GM13977 (cell line): ENCODE measurements around the gene TYW5.

ENCODE experiments used
- DNase-seq: peaks from one replicate; pipeline ENCODE4 v3.0.0; 2012; ENCODE audit warnings: low spot score
- in situ Hi-C: fragments of 300-500 bp; cut with MboI; formaldehyde crosslinking; loops from one replicate; pipeline ENCODE4 v1.12.0; 2022; ENCODE audit warnings: low sequenced_read_pairs, low pct_unique_long_range_greater_than_20kb, mixed read lengths, inconsistent platforms; ENCODE audit not compliant: unreplicated experiment
- TF ChIP-seq, protein P1 (sequence below): IDR thresholded peaks from 2 replicates; pipeline ENCODE4 v1.5.1; 2012; ENCODE audit warnings: mild to moderate bottlenecking, control low read depth; ENCODE audit not compliant: insufficient read depth; ENCODE audit errors: extremely low read depth, missing control alignments

TYW5 gene

DNA sequence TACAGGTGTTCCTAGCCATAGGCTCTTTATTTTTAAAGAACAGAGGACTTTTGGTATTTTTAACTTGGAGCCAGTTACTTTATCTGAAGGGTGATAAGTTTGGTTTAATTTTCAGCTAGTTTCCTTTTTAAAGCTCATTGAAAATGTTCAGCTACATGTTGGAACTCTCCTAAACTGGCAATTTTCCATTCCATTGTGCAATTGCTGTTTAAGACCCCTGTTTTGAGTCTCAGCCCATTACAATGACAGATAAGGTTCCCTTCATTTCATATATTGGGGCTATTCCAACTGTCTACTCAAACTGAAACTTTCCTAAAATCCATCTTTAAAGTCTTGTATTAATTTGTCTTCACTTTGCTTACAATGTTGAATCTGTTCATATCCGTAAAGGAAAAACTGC lies 11.7 kb upstream of the TYW5 start:
- no peak for DNase-seq
- TF ChIP-seq, protein P1, sequence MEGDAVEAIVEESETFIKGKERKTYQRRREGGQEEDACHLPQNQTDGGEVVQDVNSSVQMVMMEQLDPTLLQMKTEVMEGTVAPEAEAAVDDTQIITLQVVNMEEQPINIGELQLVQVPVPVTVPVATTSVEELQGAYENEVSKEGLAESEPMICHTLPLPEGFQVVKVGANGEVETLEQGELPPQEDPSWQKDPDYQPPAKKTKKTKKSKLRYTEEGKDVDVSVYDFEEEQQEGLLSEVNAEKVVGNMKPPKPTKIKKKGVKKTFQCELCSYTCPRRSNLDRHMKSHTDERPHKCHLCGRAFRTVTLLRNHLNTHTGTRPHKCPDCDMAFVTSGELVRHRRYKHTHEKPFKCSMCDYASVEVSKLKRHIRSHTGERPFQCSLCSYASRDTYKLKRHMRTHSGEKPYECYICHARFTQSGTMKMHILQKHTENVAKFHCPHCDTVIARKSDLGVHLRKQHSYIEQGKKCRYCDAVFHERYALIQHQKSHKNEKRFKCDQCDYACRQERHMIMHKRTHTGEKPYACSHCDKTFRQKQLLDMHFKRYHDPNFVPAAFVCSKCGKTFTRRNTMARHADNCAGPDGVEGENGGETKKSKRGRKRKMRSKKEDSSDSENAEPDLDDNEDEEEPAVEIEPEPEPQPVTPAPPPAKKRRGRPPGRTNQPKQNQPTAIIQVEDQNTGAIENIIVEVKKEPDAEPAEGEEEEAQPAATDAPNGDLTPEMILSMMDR: no peak
- in situ Hi-C loops: no loop called here

GRCh38 chr2:199966405-199966804 lies 11.1 kb upstream of the TYW5 start:
- DNase-seq: no peak
- TF ChIP-seq, protein P1: no peak
- in situ Hi-C loops: no loop called here

DNA sequence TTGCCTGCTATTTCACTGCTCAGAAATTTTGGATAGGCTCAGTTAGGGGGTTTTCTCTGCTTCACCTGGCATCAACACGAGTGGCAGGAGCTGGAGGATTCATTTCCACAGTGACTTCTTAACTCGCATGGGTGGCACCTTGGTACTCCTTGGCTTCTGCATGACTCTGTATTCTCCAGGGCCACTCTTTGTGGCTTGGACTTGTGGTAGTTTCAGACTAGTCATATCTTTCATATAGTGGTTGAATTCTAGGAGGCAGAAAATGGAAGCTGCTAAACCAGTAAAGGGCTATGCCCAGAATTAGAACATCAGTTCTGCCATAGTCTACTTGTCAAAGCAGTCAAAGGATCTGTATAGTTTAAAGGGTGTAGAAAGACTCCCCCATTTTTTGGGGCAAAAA lies 6.9 kb upstream of the TYW5 start:
- in situ Hi-C loops: no loop called here
- TF ChIP-seq, protein P1: no peak
- no peak for DNase-seq

DNA sequence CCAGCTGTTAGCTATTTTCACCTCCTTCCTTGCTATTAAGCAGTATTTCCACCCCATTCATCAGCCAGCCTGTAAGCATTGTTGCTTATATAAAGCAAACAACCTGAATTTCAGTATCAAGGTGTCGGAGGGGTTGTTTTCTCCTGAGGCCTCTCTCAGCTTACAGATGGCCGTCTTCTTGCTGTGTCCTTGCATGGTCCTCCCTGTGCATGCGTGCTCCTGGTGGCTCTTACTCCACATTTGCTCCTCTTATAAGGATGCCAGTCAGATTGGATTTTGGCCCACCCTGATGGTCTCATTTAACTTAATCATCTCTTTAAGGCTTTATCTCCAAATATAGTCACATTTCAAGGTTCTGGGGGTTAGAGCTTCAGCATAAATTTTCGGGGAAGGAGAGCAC lies 2.7 kb upstream of the TYW5 start:
- in situ Hi-C loops: no loop called here
- DNase-seq: no peak

DNA sequence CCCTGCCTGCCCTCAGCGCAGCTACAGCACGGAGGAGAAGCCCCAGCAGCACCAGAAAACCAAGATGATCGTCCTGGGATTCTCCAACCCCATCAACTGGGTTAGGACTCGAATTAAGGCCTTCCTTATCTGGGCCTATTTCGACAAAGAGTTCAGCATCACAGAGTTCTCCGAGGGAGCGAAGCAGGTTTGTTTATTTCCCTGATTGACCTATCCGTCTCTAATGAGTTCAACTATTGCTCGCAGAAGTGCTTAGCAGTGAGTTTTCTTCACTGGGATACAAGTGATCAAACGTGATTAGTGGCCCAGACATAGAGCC lies 730 bp upstream of the TYW5 start:
- in situ Hi-C loops: no loop called here
- TF ChIP-seq, protein P1: no peak
- no peak for DNase-seq

More for the DNA sequence above, 2.7 kb upstream of the TYW5 start:
- TF ChIP-seq, protein P1: no peak

DNA sequence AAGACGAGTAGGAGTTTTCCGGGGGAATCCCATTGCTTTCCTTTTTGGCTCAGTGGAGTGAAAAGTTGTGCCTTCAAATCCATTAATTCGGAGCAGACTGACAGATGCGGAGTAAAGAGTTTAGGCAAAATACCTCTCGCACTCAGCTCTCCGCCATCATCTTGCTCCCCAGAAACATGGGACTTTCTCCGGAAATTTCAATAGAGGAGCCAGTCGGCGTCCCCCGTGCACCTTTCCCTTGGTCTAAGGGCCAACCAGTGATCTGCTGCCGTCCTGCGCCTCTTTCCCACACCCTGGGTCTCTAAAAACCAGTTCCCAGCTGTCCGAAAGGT lies 318 bp downstream of the TYW5 start:
- in situ Hi-C loops: no loop called here

GRCh38 chr2:199951023-199951422 lies 4.3 kb downstream of the TYW5 start:
- in situ Hi-C loops: no loop called here
- TF ChIP-seq, protein P1: no peak
- no peak for DNase-seq

More for the DNA sequence above, 318 bp downstream of the TYW5 start:
- peak; percentile 78 for DNase-seq
- TF ChIP-seq, protein P1: no peak
